Neuronal stem cell (in vitro differentiated cells): ENCODE data around the gene NUDT2.
"Not testable (repeated sequence)": the region's sequence is repeated elsewhere in the genome, so short reads cannot be mapped to it uniquely, and the experiment has no call there.

ENCODE experiments used
- DNase-seq: peaks from one replicate; pipeline ENCODE4 v3.0.0-alpha.2; 2013; ENCODE audit warnings: low spot score
- H2AFZ ChIP-seq: one replicate; pipeline ENCODE4 v1.6.1; 2013; ENCODE audit warnings: mild to moderate bottlenecking, low read length, inconsistent platforms
- H2AK5ac ChIP-seq: 2 replicates; pipeline ENCODE4 v1.6.1; 2013; ENCODE audit warnings: low read depth, mild to moderate bottlenecking, inconsistent platforms, low read length, moderate library complexity, mixed read lengths
- H2BK120ac ChIP-seq: 2 replicates; pipeline ENCODE4 v1.6.1; 2013; ENCODE audit warnings: low read depth, mild to moderate bottlenecking, inconsistent platforms, low read length, moderate library complexity, mixed read lengths
- H2BK12ac ChIP-seq: one replicate; pipeline ENCODE4 v1.6.1; 2013; ENCODE audit warnings: low read length, inconsistent platforms
- H2BK15ac ChIP-seq: 2 replicates; pipeline ENCODE4 v1.6.1; 2013; ENCODE audit warnings: mild to moderate bottlenecking, low read length, inconsistent platforms, mixed read lengths
- H2BK5ac ChIP-seq: one replicate; pipeline ENCODE4 v1.6.1; 2013; ENCODE audit warnings: inconsistent platforms, mild to moderate bottlenecking, low read length, moderate library complexity
- H3K14ac ChIP-seq: one replicate; pipeline ENCODE4 v1.6.1; 2013; ENCODE audit warnings: low read length, inconsistent platforms
- H3K18ac ChIP-seq: 2 replicates; pipeline ENCODE4 v1.6.1; 2013; ENCODE audit warnings: low read length, inconsistent platforms
- H3K23ac ChIP-seq: 2 replicates; pipeline ENCODE4 v1.6.1; 2013; ENCODE audit warnings: low read depth, mild to moderate bottlenecking, mixed read lengths, low read length, inconsistent platforms; ENCODE audit not compliant: poor library complexity
- H3K27ac ChIP-seq: replicated peaks from 3 replicates; pipeline ENCODE4 v1.5.1; 2013; ENCODE audit warnings: low read length, inconsistent platforms
- H3K27me3 ChIP-seq, 3 experiments: 2 replicates each; pipeline ENCODE4 v1.6.1; 2013; ENCODE audit warnings: low read length in 3 of 3, mild to moderate bottlenecking in 2 of 3, inconsistent platforms in 1 of 3, low read depth in 1 of 3, mixed read lengths in 1 of 3, moderate library complexity in 1 of 3; ENCODE audit not compliant: control insufficient read depth in 3 of 3, insufficient read depth in 3 of 3
- H3K36me3 ChIP-seq, 2 donors: replicated peaks in 1 of 2; 2 replicates each; pipeline ENCODE4 v1.6.1; 2013; ENCODE audit warnings: low read length in 2 of 2; ENCODE audit not compliant: control insufficient read depth in 2 of 2, insufficient read depth in 2 of 2
- H3K4ac ChIP-seq: 2 replicates; pipeline ENCODE4 v1.6.1; 2013; ENCODE audit warnings: inconsistent platforms, mild to moderate bottlenecking, low read length, moderate library complexity
- H3K4me1 ChIP-seq, 2 donors: 1 replicate in 1 of 2; 2 replicates in 1 of 2; pipeline ENCODE4 v1.6.1; 2013; ENCODE audit warnings: low read length in 2 of 2, low read depth in 1 of 2; ENCODE audit not compliant: control insufficient read depth in 2 of 2, insufficient read depth in 1 of 2
- H3K4me2 ChIP-seq: one replicate; pipeline ENCODE4 v1.6.1; 2013; ENCODE audit warnings: mild to moderate bottlenecking, low read length, inconsistent platforms; ENCODE audit not compliant: insufficient read depth, poor library complexity, severe bottlenecking
- H3K4me3 ChIP-seq, 2 donors: 2 replicates each; pipeline ENCODE4 v1.5.1; 2013; ENCODE audit warnings: low read length in 2 of 2, mild to moderate bottlenecking in 2 of 2, inconsistent platforms in 1 of 2, moderate library complexity in 1 of 2
- H3K79me1 ChIP-seq: one replicate; pipeline ENCODE4 v1.6.1; 2013; ENCODE audit warnings: low read depth, mild to moderate bottlenecking, inconsistent platforms, low read length, moderate library complexity
- H3K9ac ChIP-seq: one replicate; pipeline ENCODE4 v1.6.1; 2013; ENCODE audit warnings: mild to moderate bottlenecking, low read depth, low read length, inconsistent platforms; ENCODE audit not compliant: poor library complexity
- H3K9me3 ChIP-seq, 2 donors: replicated peaks in 1 of 2; 2 replicates each; pipeline versions ENCODE3 to v1.6.1; 2013; ENCODE audit warnings: low read length in 2 of 2, mild to moderate bottlenecking in 2 of 2, inconsistent platforms in 1 of 2, low read depth in 1 of 2, mixed read lengths in 1 of 2, moderate library complexity in 1 of 2; ENCODE audit not compliant: control insufficient read depth in 2 of 2, insufficient read depth in 1 of 2
- H4K8ac ChIP-seq: one replicate; pipeline ENCODE4 v1.6.1; 2013; ENCODE audit warnings: low read depth, mild to moderate bottlenecking, inconsistent platforms, low read length, moderate library complexity
- H4K91ac ChIP-seq: one replicate; pipeline ENCODE4 v1.6.1; 2013; ENCODE audit warnings: low read length, low read depth, mild to moderate bottlenecking, inconsistent platforms; ENCODE audit not compliant: poor library complexity
- WGBS, 2 donors: extraction: QIAGEN DNeasy Blood & Tissue Kit; methylation state at CpG; one replicate each; pipeline ENCODE4 v1.1.7; 2013; ENCODE audit warnings: missing lambda C conversion rate in 2 of 2, mixed read lengths in 1 of 2; ENCODE audit not compliant: insufficient read length in 2 of 2, insufficient replicate concordance in 1 of 2; ENCODE audit errors: extremely low coverage in 2 of 2; 5-methylcytosine and 5-hydroxymethylcytosine counted together

Gene NUDT2

GRCh38 chr9:34352957-34353356 is 23.6 kb downstream of the NUDT2 start:
- H3K4me3 ChIP-seq, H3K27me3 ChIP-seq, H3K27ac ChIP-seq, H2BK12ac ChIP-seq, H4K8ac ChIP-seq, H3K4me1 ChIP-seq, H2AK5ac ChIP-seq, H3K36me3 ChIP-seq, H3K14ac ChIP-seq, H3K9ac ChIP-seq, H2BK5ac ChIP-seq, H2BK120ac ChIP-seq, H2BK15ac ChIP-seq, H2AFZ ChIP-seq, H4K91ac ChIP-seq, DNase-seq, H3K4ac ChIP-seq, H3K18ac ChIP-seq, H3K9me3 ChIP-seq, H3K4me2 ChIP-seq, H3K79me1 ChIP-seq, H3K23ac ChIP-seq: not testable (repeated sequence)
- WGBS, 2 donors = no CpG with 5 or more reads among the region's 1 CpG

GRCh38 chr9:34362614-34363214 is 33.3 kb downstream of the NUDT2 start:
- DNase-seq = no peak
- Histone ChIP-seq H2BK120ac (no peak overlapping the region), H3K4me1 (peaks cover 19 to 20% of the 10 kb centered on the region in 2 donors), H2AFZ (peak overlapping the region; percentile 88), H3K23ac (no peak overlapping the region), H3K27ac (no peak overlapping the region), H2BK5ac (no peak overlapping the region), H3K36me3 (no peaks in the 10 kb centered on the region), H3K9me3 (peaks cover 0 to 12% of the 10 kb centered on the region in 2 donors), H2BK15ac (no peak overlapping the region), H3K18ac (no peak overlapping the region), H3K4me3 (no peak overlapping the region), H3K27me3 (no peaks in the 10 kb centered on the region), H3K9ac (no peak overlapping the region), H3K4me2 (no peak overlapping the region), H4K8ac (no peak overlapping the region), H3K79me1 (no peaks in the 10 kb centered on the region), H4K91ac (no peak overlapping the region), H2AK5ac (no peak overlapping the region), H3K4ac (no peak overlapping the region), H3K14ac (no peak overlapping the region), H2BK12ac (no peak overlapping the region)
- no CpG with 5 or more reads among the region's 4 CpGs for WGBS, 2 donors

GRCh38 chr9:34363619-34364351 is 34.4 kb downstream of the NUDT2 start:
- no peaks in the 10 kb centered on the region for H3K27me3 ChIP-seq
- H3K27ac ChIP-seq = peak overlapping the region; percentile 41
- H4K8ac ChIP-seq = no peak overlapping the region
- H3K23ac ChIP-seq = no peak overlapping the region
- no CpG with 5 or more reads among the region's 13 CpGs for WGBS, 2 donors
- no peak overlapping the region for H2BK15ac ChIP-seq
- no peak overlapping the region for H3K4ac ChIP-seq
- peaks cover 0 to 21% of the 10 kb centered on the region in 2 donors for H3K9me3 ChIP-seq
- H3K79me1 ChIP-seq = no peaks in the 10 kb centered on the region
- no peak overlapping the region for H2BK120ac ChIP-seq
- H3K4me1 ChIP-seq = peaks cover 19 to 20% of the 10 kb centered on the region in 2 donors
- H2AK5ac ChIP-seq = no peak overlapping the region
- H3K4me3 ChIP-seq = peak overlapping the region in 1 of 2 donors; percentile 35
- peak; percentile 32 for DNase-seq
- no peak overlapping the region for H4K91ac ChIP-seq
- no peak overlapping the region for H3K9ac ChIP-seq
- peak overlapping the region; percentile 88 for H2AFZ ChIP-seq
- H2BK5ac ChIP-seq = no peak overlapping the region
- H3K18ac ChIP-seq = peak overlapping the region; percentile 54
- H3K36me3 ChIP-seq = no peaks in the 10 kb centered on the region
- H3K4me2 ChIP-seq = peak overlapping the region; percentile 37
- no peak overlapping the region for H3K14ac ChIP-seq
- H2BK12ac ChIP-seq = no peak overlapping the region

- Histone ChIP-seq H2BK120ac (no peak overlapping the region), H3K18ac (no peak overlapping the region), H3K36me3 (no peaks in the 10 kb centered on the region), H2BK12ac (no peak overlapping the region), H3K9me3 (peaks cover 0 to 23% of the 10 kb centered on the region in 2 donors), H3K27me3 (no peaks in the 10 kb centered on the region), H3K23ac (no peak overlapping the region), H2AK5ac (no peak overlapping the region), H4K8ac (no peak overlapping the region), H2AFZ (no peak overlapping the region), H3K4ac (no peak overlapping the region), H3K4me2 (no peak overlapping the region), H3K79me1 (no peaks in the 10 kb centered on the region), H3K4me3 (no peak overlapping the region), H3K9ac (no peak overlapping the region), H2BK5ac (no peak overlapping the region), H2BK15ac (no peak overlapping the region), H4K91ac (no peak overlapping the region), H3K14ac (no peak overlapping the region), H3K27ac (no peak overlapping the region), H3K4me1 (peaks cover 19 to 20% of the 10 kb centered on the region in 2 donors)
- WGBS, 2 donors = no CpG with 5 or more reads among the region's 2 CpGs
- no peak for DNase-seq
Observed at GRCh38 chr9:34365282-34365681, 35.9 kb downstream of the NUDT2 start.
